DMS153 treated with DMSO at 0.1 percent for 48 hours (cell line): ENCODE data around the gene RNF157.
A peak's percentile ranks its signal among the peaks of the same experiment; 100 is the strongest.

Experiments
- DNase-seq: peaks from one replicate; lab custom pipeline; 2025; ENCODE audit not compliant: unreplicated experiment; lab: John Stamatoyannopoulos, UW

The RNF157 gene

GRCh38 chr17:76142585-76143041, 97.7 kb downstream of the RNF157 start:
- DNase-seq: no peak

- DNase-seq: no peak
Observed at GRCh38 chr17:76142039-76142584, 98.2 kb downstream of the RNF157 start.

GRCh38 chr17:76141212-76142038, 98.9 kb downstream of the RNF157 start, which contains the start of gene FOXJ1:
FOXJ1 (minus strand) TSS chr17:76141245; CDS start chr17:76140395, 850 bp downstream.
- peak; percentile 85 for DNase-seq

GRCh38 chr17:76140661-76141211, 99.6 kb downstream of the RNF157 start:
- DNase-seq: no peak

GRCh38 chr17:76139801-76140660, 100.3 kb downstream of the RNF157 start:
- DNase-seq: peak; percentile 52

- DNase-seq: no peak
Observed at GRCh38 chr17:76138896-76139752, 101.2 kb downstream of the RNF157 start.

- DNase-seq: peak; percentile 22
Observed at GRCh38 chr17:76138234-76138895, 101.9 kb downstream of the RNF157 start.

GRCh38 chr17:76137351-76138233, 102.7 kb downstream of the RNF157 start:
- no peak for DNase-seq

GRCh38 chr17:76137001-76137350, 103.3 kb downstream of the RNF157 start:
- DNase-seq: no peak

- DNase-seq: no peak
Observed at GRCh38 chr17:76136276-76137000, 103.9 kb downstream of the RNF157 start.

- no peak for DNase-seq
Observed at GRCh38 chr17:76135810-76136188, 104.5 kb downstream of the RNF157 start.

- DNase-seq: no peak
Observed at GRCh38 chr17:76134911-76135809, 105.1 kb downstream of the RNF157 start.

GRCh38 chr17:76132574-76133338, 107.5 kb downstream of the RNF157 start:
- peak; percentile 91 for DNase-seq

- peak; percentile 90 for DNase-seq
Observed at GRCh38 chr17:76131692-76132573, 108.4 kb downstream of the RNF157 start.

GRCh38 chr17:76131051-76131691, 109.1 kb downstream of the RNF157 start:
- no peak for DNase-seq
